Panc1 (cell line): Measurements from ENCODE around the gene IFT27. TPM values are rescaled to one million over a fixed set of nuclear protein-coding genes. Genes with fewer than 3 reads are reported as not detected.

Source experiments
- ATAC-seq: fragments of 200-7000 bp; cut with Tn5 transposase; 2 replicates; pipeline ENCODE4 v1.9.1; 2020; ENCODE audit warnings: mild to moderate bottlenecking, moderate library complexity
- BruUV-seq: library from RNA; stranded (reverse); fragments of 400-500 nt; replicated peaks from 2 replicates; lab custom pipeline; 2021; lab: Mats Ljungman, UMichigan
- CTCF ChIA-PET: fragments of 300-600 bp; sonication (Branson Sonifier 250); formaldehyde crosslinking; loops from one replicate; lab custom pipeline; 2022; ENCODE audit warnings: antibody characterized with exemption; lab: Charles Lee
- POLR2A ChIA-PET: fragments of 300-600 bp; sonication (Branson Sonifier 250); formaldehyde crosslinking; loops from one replicate; lab custom pipeline; 2022; ENCODE audit warnings: antibody characterized with exemption; lab: Charles Lee
- DNase-seq: peaks from one replicate; pipeline ENCODE4 v3.0.0-alpha.2; 2010; ENCODE audit warnings: low read depth, low spot score
- H3K27ac ChIP-seq: 2 replicates; pipeline ENCODE4 v1.5.1; 2011; ENCODE audit warnings: mild to moderate bottlenecking, low read length, inconsistent platforms
- H3K27me3 ChIP-seq: fragments of 200-500 bp; sonication (Bioruptor generic); 2 replicates; pipeline ENCODE4 v1.6.0; 2014; ENCODE audit warnings: low read length, inconsistent platforms; ENCODE audit not compliant: control insufficient read depth, insufficient read depth
- H3K36me3 ChIP-seq: fragments of 200-500 bp; sonication (Bioruptor generic); 2 replicates; pipeline ENCODE4 v1.5.1; 2014; ENCODE audit warnings: inconsistent platforms, mild to moderate bottlenecking, low read length, moderate library complexity; ENCODE audit not compliant: control insufficient read depth, insufficient read depth
- H3K4me1 ChIP-seq: 2 replicates; pipeline ENCODE4 v1.5.1; 2011; ENCODE audit warnings: inconsistent platforms, mild to moderate bottlenecking, low read length, moderate library complexity; ENCODE audit not compliant: control insufficient read depth, insufficient read depth
- H3K4me3 ChIP-seq, 2 experiments: 2 replicates each; pipeline ENCODE4 v1.5.1; 2011 to 2012; ENCODE audit warnings: low read depth in 2 of 2, low read length in 2 of 2, mild to moderate bottlenecking in 2 of 2, inconsistent platforms in 1 of 2, moderate library complexity in 1 of 2
- H3K9me3 ChIP-seq: fragments of 200-500 bp; sonication (Bioruptor generic); 2 replicates; pipeline ENCODE4 v1.5.1; 2014; ENCODE audit warnings: low read depth, mild to moderate bottlenecking, inconsistent platforms, low read length, moderate library complexity; ENCODE audit not compliant: control insufficient read depth, insufficient read depth
- CTCF ChIP-seq: fragments of 450-650 bp; IDR thresholded peaks from 2 replicates; pipeline ENCODE4 v1.5.1; 2017; ENCODE audit warnings: mild to moderate bottlenecking
- POLR2AphosphoS5 ChIP-seq: IDR thresholded peaks from 2 replicates; pipeline ENCODE4 v1.6.1; 2012; ENCODE audit warnings: mild to moderate bottlenecking, low read depth, low read length, moderate library complexity
- REST ChIP-seq, 2 experiments: IDR thresholded peaks; 2 replicates each; pipeline ENCODE4 v1.6.1; 2011 to 2012; ENCODE audit warnings: low read depth in 2 of 2, control low read depth in 1 of 2, low read length in 1 of 2, mild to moderate bottlenecking in 1 of 2, moderate library complexity in 1 of 2; ENCODE audit not compliant: insufficient read depth in 1 of 2
- SIN3A ChIP-seq: IDR thresholded peaks from 2 replicates; pipeline ENCODE4 v1.6.1; 2012; ENCODE audit warnings: low read depth, mild to moderate bottlenecking, low read length, moderate library complexity, borderline replicate concordance; ENCODE audit not compliant: insufficient read depth
- TCF7L2 ChIP-seq: IDR thresholded peaks from 2 replicates; pipeline ENCODE4 v1.6.1; 2011; ENCODE audit warnings: mild to moderate bottlenecking, low read depth, low read length, inconsistent platforms
- in situ Hi-C: cut with HindIII; loops from 2 replicates; pipeline ENCODE4 v1.10.0; 2016; ENCODE audit warnings: low sequenced_read_pairs, low pct_unique_long_range_greater_than_20kb
- intact Hi-C: fragments of 100-400 bp; cut with micrococcal nuclease; formaldehyde crosslinking; loops from one replicate; pipeline ENCODE4 v1.10.0; 2022; ENCODE audit not compliant: unreplicated experiment
- total RNA-seq: library from RNA; stranded (reverse); gene quantifications from one replicate; pipeline ENCODE4 v1.2.1, GENCODE V29; 2021; ENCODE audit not compliant: unreplicated experiment

The IFT27 gene
- total RNA-seq, 1 experiment from 2014 or later: 44.4 TPM

- ChIA-PET POLR2A (no interaction called here), CTCF (no interaction called here)
- Histone ChIP-seq H3K27ac (no peak overlapping the region), H3K9me3 (no peaks in the 10 kb centered on the region), H3K4me1 (no peaks in the 10 kb centered on the region), H3K4me3 (no peak overlapping the region), H3K36me3 (no peaks in the 10 kb centered on the region), H3K27me3 (no peaks in the 10 kb centered on the region)
- TF ChIP-seq REST (IDR thresholded peaks at IDR 0.05; ENCODE audit: insufficient read depth in 1 of 2, low read depth in 2 of 2, low read length in 1 of 2): no peak
- no peak for TF ChIP-seq TCF7L2
- TF ChIP-seq POLR2AphosphoS5: no peak
- no peak for TF ChIP-seq CTCF
- no peak for TF ChIP-seq SIN3A
- in situ Hi-C loops (no loop called here), intact Hi-C loops (no loop called here)
- DNase-seq (no peak), ATAC-seq (no peak)
- no TSS peak for BruUV-seq
Observed at GRCh38 chr22:36797911-36798673, 22.2 kb upstream of the IFT27 start.

GRCh38 chr22:36797374-36797773, 21.5 kb upstream of the IFT27 start:
- ChIA-PET CTCF (no interaction called here), POLR2A (no interaction called here)
- BruUV-seq: no TSS peak
- in situ Hi-C loops: no loop called here
- intact Hi-C loops: no loop called here
- H3K9me3 ChIP-seq: no peaks in the 10 kb centered on the region
- H3K4me3 ChIP-seq: no peak overlapping the region
- no peaks in the 10 kb centered on the region for H3K4me1 ChIP-seq
- no peaks in the 10 kb centered on the region for H3K27me3 ChIP-seq
- no peak overlapping the region for H3K27ac ChIP-seq
- no peaks in the 10 kb centered on the region for H3K36me3 ChIP-seq
- DNase-seq (no peak), ATAC-seq (no peak)
- TF ChIP-seq REST (IDR thresholded peaks at IDR 0.05; ENCODE audit: insufficient read depth in 1 of 2, low read depth in 2 of 2, low read length in 1 of 2) (no peak), TCF7L2 (no peak), CTCF (no peak)
